ENCODE data around the gene HSDL2.

GRCh38 chr9:112422417-112423148 lies 42.7 kb downstream of the HSDL2 start:
- TF ChIP-seq USF2 (IDR thresholded peaks at IDR 0.05; ENCODE audit: borderline replicate concordance, low read depth, low read length) (no peak), CTCF (IDR thresholded peaks at IDR 0.05) (no peak), JUND (IDR thresholded peaks at IDR 0.05) (no peak), REST (IDR thresholded peaks at IDR 0.05; ENCODE audit: low read depth, low read length) (no peak), USF1 (IDR thresholded peaks at IDR 0.05; ENCODE audit: borderline replicate concordance, low read depth) (no peak), TAF1 (IDR thresholded peaks at IDR 0.05; ENCODE audit: borderline replicate concordance, low read depth, low read length) (no peak), EZH2phosphoT487 (IDR thresholded peaks at IDR 0.05; ENCODE audit: borderline replicate concordance, low read depth) (no peak)
